K562 (cell line): ENCODE results near the gene DAPK2. TPM values are rescaled to one million over a fixed set of nuclear protein-coding genes. Genes with fewer than 3 reads are reported as not detected.

Source experiments
- ATAC-seq: fragments of 200-7000 bp; cut with Tn5 transposase; 3 replicates; pipeline ENCODE4 v1.9.1; 2020; ENCODE audit warnings: moderate library complexity
- BruUV-seq: library from RNA; stranded (reverse); fragments of 400-500 nt; replicated peaks from 2 replicates; lab custom pipeline; 2021; lab: Mats Ljungman, UMichigan
- CTCF ChIA-PET: fragments of 300-600 bp; formaldehyde crosslinking; extraction: SDS; loops from one replicate; lab custom pipeline; 2021; ENCODE audit warnings: low intra/inter-chr PET ratio; lab: Yijun Ruan, JAX
- POLR2A ChIA-PET: fragments of 300-600, 350-650 bp; sonication (Branson Sonifier 250); formaldehyde crosslinking; extraction: SDS; loops from one replicate; lab custom pipeline; 2021; ENCODE audit warnings: antibody characterized with exemption, inconsistent platforms; lab: Yijun Ruan, JAX
- DNase-seq, 4 experiments: peaks; one replicate each; pipeline versions ENCODE4 v3.0.0 to v3.0.0-alpha.2; 2011 to 2018; ENCODE audit warnings: low spot score in 3 of 4, mixed read lengths in 3 of 4; ENCODE audit errors: extremely low read depth in 1 of 4
- FAIRE-seq: peaks from 2 replicates; lab custom pipeline; 2011; peaks lifted over from hg19 to GRCh38; lab: Jason Lieb, UNC
- H2AFZ ChIP-seq: 2 replicates; pipeline ENCODE4 v1.6.0; 2011; ENCODE audit warnings: low read depth, low read length, control low read depth, inconsistent platforms
- H3K27ac ChIP-seq: fragments of 200-600 bp; 3 replicates; pipeline ENCODE4 v1.8.0; 2011; ENCODE audit warnings: low read depth, mild to moderate bottlenecking, control low read depth, inconsistent platforms, low read length, moderate library complexity, mixed read lengths; ENCODE audit errors: extremely low read depth
- H3K27me3 ChIP-seq, 2 experiments: fragments of 300-600 bp in 1 of 2; 2 replicates in 1 of 2; 3 replicates in 1 of 2; pipeline versions ENCODE4 v1.6.0 to v1.8.0; 2011; ENCODE audit warnings: inconsistent platforms in 2 of 2, low read length in 2 of 2, mild to moderate bottlenecking in 1 of 2, mixed read lengths in 1 of 2, moderate library complexity in 1 of 2; ENCODE audit not compliant: control insufficient read depth in 2 of 2, insufficient read depth in 2 of 2
- H3K36me3 ChIP-seq: fragments of 300-600 bp; 3 replicates; pipeline ENCODE4 v1.8.0; 2011; ENCODE audit warnings: mild to moderate bottlenecking, low read length, inconsistent platforms; ENCODE audit not compliant: control insufficient read depth, insufficient read depth
- H3K4me1 ChIP-seq, 2 experiments: fragments of 200-600 bp in 1 of 2; replicated peaks in 1 of 2; 2 replicates in 1 of 2; 3 replicates in 1 of 2; pipeline versions ENCODE4 v1.5.1 to v1.8.0; 2011; ENCODE audit warnings: inconsistent platforms in 2 of 2, low read length in 2 of 2, mild to moderate bottlenecking in 1 of 2, mixed read lengths in 1 of 2, moderate library complexity in 1 of 2; ENCODE audit not compliant: control insufficient read depth in 2 of 2, insufficient read depth in 2 of 2
- H3K4me2 ChIP-seq: 2 replicates; pipeline ENCODE4 v1.6.1; 2011; ENCODE audit warnings: low read length, control low read depth, inconsistent platforms, mixed read lengths; ENCODE audit not compliant: insufficient read depth
- H3K4me3 ChIP-seq: fragments of 200-600 bp; sonication (generic), shearing (Covaris generic); 2 replicates; pipeline ENCODE4 v1.5.1; 2016; ENCODE audit warnings: control low read depth, inconsistent platforms
- H3K79me2 ChIP-seq: fragments of 200-600 bp; 3 replicates; pipeline ENCODE4 v1.8.0; 2011; ENCODE audit warnings: low read length, inconsistent platforms; ENCODE audit not compliant: control insufficient read depth, insufficient read depth
- H3K9ac ChIP-seq, 2 experiments: 2 replicates each; pipeline versions ENCODE4 v1.6.0 to v1.6.1; 2011; ENCODE audit warnings: low read depth in 2 of 2, low read length in 2 of 2, control low read depth in 1 of 2, inconsistent platforms in 1 of 2, mild to moderate bottlenecking in 1 of 2, mixed read lengths in 1 of 2; ENCODE audit not compliant: insufficient read depth in 1 of 2
- H3K9me1 ChIP-seq: one replicate; pipeline ENCODE4 v1.6.0; 2011; ENCODE audit warnings: inconsistent platforms, mild to moderate bottlenecking, low read length, moderate library complexity; ENCODE audit not compliant: control insufficient read depth, insufficient read depth
- H3K9me3 ChIP-seq: replicated peaks from 2 replicates; pipeline ENCODE4 v1.5.1; 2011; ENCODE audit warnings: low read depth, low read length, inconsistent platforms; ENCODE audit not compliant: control insufficient read depth, insufficient read depth
- H4K20me1 ChIP-seq: replicated peaks from 2 replicates; pipeline ENCODE4 v1.6.1; 2011; ENCODE audit warnings: low read length, inconsistent platforms, mixed read lengths; ENCODE audit not compliant: control insufficient read depth, insufficient read depth
- FOXP1 ChIP-seq: sonication (generic); formaldehyde crosslinking; IDR thresholded peaks from 2 replicates; pipeline ENCODE4 v1.8.0; 2022; ENCODE audit warnings: mild to moderate bottlenecking, missing genetic modification reagents
- GABPB2 ChIP-seq: fragments of 250-450 bp; sonication (Bioruptor Pico); conservative IDR thresholded peaks from 2 replicates; pipeline ENCODE4 v1.5.1; 2021; ENCODE audit warnings: mild to moderate bottlenecking
- MEF2A ChIP-seq: IDR thresholded peaks from 2 replicates; pipeline ENCODE4 v1.6.1; 2011; ENCODE audit warnings: low read depth, mild to moderate bottlenecking, low read length, moderate library complexity; ENCODE audit not compliant: control insufficient read depth
- VEZF1 ChIP-seq: fragments of 200-800 bp; sonication (Bioruptor generic); IDR thresholded peaks from 2 replicates; pipeline ENCODE4 v1.6.1; 2017; ENCODE audit warnings: missing genetic modification characterization, missing compliant biosample characterization
- ZBTB33 ChIP-seq: sonication (generic); formaldehyde crosslinking; IDR thresholded peaks from 2 replicates; pipeline ENCODE4 v1.8.1; 2023; ENCODE audit warnings: mild to moderate bottlenecking, missing genetic modification reagents
- ZNF316 ChIP-seq: fragments of 450-650 bp; IDR thresholded peaks from 2 replicates; pipeline ENCODE4 v1.6.1; 2016
- ZNF639 ChIP-seq, 2 experiments: fragments of 200-800 bp in 1 of 2; sonication (Bioruptor generic) in 1 of 2; sonication (generic) in 1 of 2; formaldehyde crosslinking in 1 of 2; IDR thresholded peaks in 1 of 2; conservative IDR thresholded peaks in 1 of 2; 2 replicates each; pipeline versions ENCODE4 v1.5.0 to v1.6.1; 2016 to 2020; ENCODE audit warnings: missing compliant biosample characterization in 1 of 2, missing genetic modification characterization in 1 of 2, missing genetic modification reagents in 1 of 2
- WGBS: fragments of 100-300 bp; shearing (Covaris generic); methylation state at CpG from one replicate; pipeline ENCODE4 v1.1.6; 2016; ENCODE audit warnings: low coverage, mixed read lengths; ENCODE audit not compliant: insufficient coverage; ENCODE audit errors: missing lambda C conversion rate; 5-methylcytosine and 5-hydroxymethylcytosine counted together
- in situ Hi-C: fragments of 300-500 bp; cut with MboI; formaldehyde crosslinking; loops from 4 replicates; pipeline ENCODE4 v1.15.0; 2018; ENCODE audit warnings: inconsistent platforms, mixed read lengths
- intact Hi-C: fragments of 100-400 bp; cut with micrococcal nuclease; formaldehyde crosslinking; loops from 2 replicates; pipeline ENCODE4 v1.14.2; 2022
- polyA plus RNA-seq, 8 experiments: library from polyadenylated mRNA; depleted of rRNA in 4 of 8; stranded (reverse) in 5 of 8; unstranded in 3 of 8; fragments of >200 nt; fragmentation: Nextera tagmentation in 2 of 8; fragmentation: Illumina TruSeq in 1 of 8; extraction: Ambion mirVana in 2 of 8; extraction: Trizol in 1 of 8; gene quantifications; 2 replicates each; pipeline versions ENCODE4 v1.2.1 to v1.2.3, GENCODE V29; 2011 to 2014; ENCODE audit warnings: inconsistent platforms in 1 of 8, missing spikeins in 1 of 8
- total RNA-seq, 7 experiments: library from RNA; depleted of rRNA in 6 of 7; stranded (reverse); fragments of >200 nt in 6 of 7; fragmentation: Illumina TruSeq in 2 of 7; extraction: Trizol in 2 of 7; gene quantifications; 2 replicates each; pipeline versions ENCODE4 v1.2.1 to v1.2.3, GENCODE V29; 2011 to 2021; ENCODE audit warnings: low replicate concordance in 1 of 7

DAPK2 gene
- total and polyA plus RNA-seq, 9 of the 15 experiments (the other 6 are each of a cell fraction or from before 2014, with no cell fraction given): 0.14 to 5.2 (median 2.2) TPM

- DNase-seq (no peak), FAIRE-seq (no peak)
- no peak overlapping the region for H2AFZ ChIP-seq
- H3K27ac ChIP-seq: no peak overlapping the region
- H3K36me3 ChIP-seq: no peaks in the 10 kb centered on the region
- in situ Hi-C loops: no loop called here
- WGBS: 83% methylated on average over 6 of the region's 8 CpGs
- TF ChIP-seq MEF2A (no peak), ZNF316 (peak; percentile 39), FOXP1 (CRISPR knock-in tag) (no peak), ZNF639 (CRISPR knock-in tag; conservative IDR thresholded peaks at IDR 0.05 in 1 of 2, IDR thresholded peaks at IDR 0.05 in 1 of 2) (no peak), VEZF1 (CRISPR knock-in tag) (no peak), ZBTB33 (CRISPR knock-in tag) (no peak), GABPB2 (CRISPR knock-in tag) (no peak)
- TF ChIP-seq, all 486 proteins: peak for 1
- ChIA-PET CTCF (no interaction called here), POLR2A (interaction anchor here (1.3 kb wide), 1 partner anchor 11 kb away, joined by 5 read pairs; no protein-coding TSS in a partner anchor)
- Histone ChIP-seq H3K9me3 (no peaks in the 10 kb centered on the region), H3K9me1 (no peaks in the 10 kb centered on the region), H3K4me1 (peaks cover 18 to 29% of the 10 kb centered on the region in 2 experiments), H3K27me3 (no peaks in the 10 kb centered on the region), H3K9ac (0 out of 4 replicates have a peak overlapping the region, but pooled peaks of 1 of the 2 experiments have one; percentile 4), H3K79me2 (no peaks in the 10 kb centered on the region), H3K4me2 (no peak overlapping the region), H4K20me1 (no peaks in the 10 kb centered on the region), H3K4me3 (no peak overlapping the region)
- ATAC-seq: no peak
- intact Hi-C loops: no loop called here
- BruUV-seq: no TSS peak
Measured at GRCh38 chr15:63907521-63907920, 138.8 kb downstream of the DAPK2 start.
